ENCODE measurements around the gene ARHGDIA. TPM values are rescaled to one million over a fixed set of nuclear protein-coding genes. Genes with fewer than 3 reads are reported as not detected.

Gene ARHGDIA
- total RNA-seq, 1 experiment from 2014 or later, result 247 TPM

- H3K27me3 Mint-ChIP-seq (ENCODE audit: low read depth), result no peaks in the 10 kb centered on the region
- TF ChIP-seq SMAD4 (CRISPR knock-in tag; IDR thresholded peaks at IDR 0.05), result no peak
- no peak for TF ChIP-seq CDX4 (CRISPR knock-in tag; IDR thresholded peaks at IDR 0.05; ENCODE audit: borderline replicate concordance)
- TF ChIP-seq CREM (CRISPR knock-in tag; IDR thresholded peaks at IDR 0.05), result no peak
- no peak for TF ChIP-seq IRF1 (CRISPR knock-in tag; IDR thresholded peaks at IDR 0.05)
- TF ChIP-seq NFE2L1 (CRISPR knock-in tag; IDR thresholded peaks at IDR 0.05), result no peak
- no peak for TF ChIP-seq ESRRA (CRISPR knock-in tag; IDR thresholded peaks at IDR 0.05; ENCODE audit: borderline replicate concordance)
- TF ChIP-seq JAZF1 (CRISPR knock-in tag; IDR thresholded peaks at IDR 0.05), result no peak
- TF ChIP-seq AFF4 (CRISPR knock-in tag; IDR thresholded peaks at IDR 0.05; ENCODE audit: borderline replicate concordance), result no peak
- no peak for TF ChIP-seq HMGXB4 (CRISPR knock-in tag; IDR thresholded peaks at IDR 0.05)
- no peak for TF ChIP-seq NR2C2 (CRISPR knock-in tag; IDR thresholded peaks at IDR 0.05)
- TF ChIP-seq STAT6 (CRISPR knock-in tag; conservative IDR thresholded peaks at IDR 0.05; ENCODE audit: low read depth), result no peak
- peaks cover 7% of the 10 kb centered on the region for H3K4me1 Mint-ChIP-seq
- peaks cover 57% of the 10 kb centered on the region for H3K36me3 Mint-ChIP-seq
- no peak overlapping the region for H3K4me3 Mint-ChIP-seq
- ChIA-PET POLR2A (interaction anchor here (0.6 kb wide), 1 partner anchor 129 kb away, joined by 3 read pairs; no protein-coding TSS in a partner anchor), CTCF (interaction anchor here (0.5 to 1.5 kb wide), 12 partner anchors 12 to 167 kb away, joined by 3 to 6 read pairs (median 4); partner anchors contain the start of genes CENPX, MCRIP1 and MRPL12)
- no peaks in the 10 kb centered on the region for H3K9me3 Mint-ChIP-seq
- peak; percentile 66 for ATAC-seq
- no peak for DNase-seq (ENCODE audit: low spot score)
- H3K27ac Mint-ChIP-seq, result no peak overlapping the region
Observed at GRCh38 chr17:81854974-81855774, 16.0 kb downstream of the ARHGDIA start.

GRCh38 chr17:81852237-81852636, 18.9 kb downstream of the ARHGDIA start:
- ChIA-PET POLR2A (no interaction called here), CTCF (no interaction called here)
- no peak for ATAC-seq
- H3K4me1 Mint-ChIP-seq, result no peaks in the 10 kb centered on the region
- TF ChIP-seq PREB (CRISPR knock-in tag; IDR thresholded peaks at IDR 0.05; ENCODE audit: borderline replicate concordance) (no peak), ELF4 (CRISPR knock-in tag; IDR thresholded peaks at IDR 0.05; ENCODE audit: low read depth) (no peak), SMAD4 (CRISPR knock-in tag; IDR thresholded peaks at IDR 0.05) (no peak), KAT7 (CRISPR knock-in tag; IDR thresholded peaks at IDR 0.05; ENCODE audit: borderline replicate concordance) (no peak), CDX4 (CRISPR knock-in tag; IDR thresholded peaks at IDR 0.05; ENCODE audit: borderline replicate concordance) (no peak), HMGXB4 (CRISPR knock-in tag; IDR thresholded peaks at IDR 0.05) (no peak), ATF1 (CRISPR knock-in tag; IDR thresholded peaks at IDR 0.05) (no peak), E2F4 (CRISPR knock-in tag; IDR thresholded peaks at IDR 0.05; ENCODE audit: borderline replicate concordance, low read depth) (no peak)
- no peak overlapping the region for H3K4me3 Mint-ChIP-seq
- H3K9me3 Mint-ChIP-seq, result no peaks in the 10 kb centered on the region
- no peaks in the 10 kb centered on the region for H3K27me3 Mint-ChIP-seq (ENCODE audit: low read depth)
- no peak overlapping the region for H3K27ac Mint-ChIP-seq
- no peak for DNase-seq (ENCODE audit: low spot score)
- H3K36me3 Mint-ChIP-seq, result peaks cover 47% of the 10 kb centered on the region
